ENCODE measurements around the gene TMBIM6. TPM values are rescaled to one million over a fixed set of nuclear protein-coding genes. Genes with fewer than 3 reads are reported as not detected.
"Not testable (repeated sequence)": the region's sequence is repeated elsewhere in the genome, so short reads cannot be mapped to it uniquely, and the experiment has no call there.

The TMBIM6 gene
- total RNA-seq, 1 experiment from 2014 or later = 525 TPM

DNA sequence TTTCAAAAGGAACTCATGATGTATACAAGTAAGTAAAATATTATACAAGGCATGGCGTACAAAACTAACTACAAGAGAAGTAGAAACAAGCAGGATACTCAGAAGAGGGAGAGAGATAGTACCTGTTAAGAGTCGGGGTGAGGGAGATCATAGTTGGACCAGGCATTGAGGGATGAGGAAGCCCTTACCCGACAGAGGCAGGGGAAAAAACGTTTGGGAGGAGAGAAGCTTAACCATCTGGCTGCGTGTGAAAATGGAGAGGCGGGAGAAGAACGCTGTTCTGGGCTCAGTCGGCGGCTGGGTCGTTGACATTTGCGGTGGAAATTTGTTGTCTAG lies 33.6 kb upstream of the TMBIM6 start:
- in situ Hi-C loops (cut with HindIII; ENCODE audit: low pct_unique_long_range_greater_than_20kb, low sequenced_read_pairs) (no loop called here), intact Hi-C loops (cut with micrococcal nuclease; ENCODE audit: unreplicated experiment) (loop anchor here (2.0 kb wide), 1 partner anchor 71 kb away; no protein-coding TSS in a partner anchor)
- DNase-seq (ENCODE audit: low read depth, low spot score) = no peak
- no peak for ATAC-seq
- no TSS peak for BruUV-seq (replicated peaks)
- no peaks in the 10 kb centered on the region for H3K9me3 ChIP-seq (ENCODE audit: control insufficient read depth, insufficient read depth, low read depth, low read length)
- CTCF ChIA-PET = interaction anchor here (0.5 to 0.9 kb wide), 3 partner anchors 64 to 162 kb away, joined by 3 to 8 read pairs (median 3); no protein-coding TSS in a partner anchor
- peaks cover 8% of the 10 kb centered on the region; the same call in 1 of the 2 replicates for H3K27me3 ChIP-seq (ENCODE audit: control insufficient read depth, insufficient read depth, low read length)
- no peak overlapping the region for H3K27ac ChIP-seq (ENCODE audit: low read length)
- POLR2A ChIA-PET = interaction anchor here (0.7 kb wide), 1 partner anchor 9 kb away, joined by 3 read pairs; no protein-coding TSS in a partner anchor
- no peaks in the 10 kb centered on the region for H3K36me3 ChIP-seq (ENCODE audit: control insufficient read depth, insufficient read depth, low read length)
- H3K4me3 ChIP-seq (ENCODE audit: low read depth in 2 of 2, low read length in 2 of 2) = peak overlapping the region in 1 of 2 experiments; percentile 2; a peak in 1 of 4 replicates
- TF ChIP-seq, protein P1, sequence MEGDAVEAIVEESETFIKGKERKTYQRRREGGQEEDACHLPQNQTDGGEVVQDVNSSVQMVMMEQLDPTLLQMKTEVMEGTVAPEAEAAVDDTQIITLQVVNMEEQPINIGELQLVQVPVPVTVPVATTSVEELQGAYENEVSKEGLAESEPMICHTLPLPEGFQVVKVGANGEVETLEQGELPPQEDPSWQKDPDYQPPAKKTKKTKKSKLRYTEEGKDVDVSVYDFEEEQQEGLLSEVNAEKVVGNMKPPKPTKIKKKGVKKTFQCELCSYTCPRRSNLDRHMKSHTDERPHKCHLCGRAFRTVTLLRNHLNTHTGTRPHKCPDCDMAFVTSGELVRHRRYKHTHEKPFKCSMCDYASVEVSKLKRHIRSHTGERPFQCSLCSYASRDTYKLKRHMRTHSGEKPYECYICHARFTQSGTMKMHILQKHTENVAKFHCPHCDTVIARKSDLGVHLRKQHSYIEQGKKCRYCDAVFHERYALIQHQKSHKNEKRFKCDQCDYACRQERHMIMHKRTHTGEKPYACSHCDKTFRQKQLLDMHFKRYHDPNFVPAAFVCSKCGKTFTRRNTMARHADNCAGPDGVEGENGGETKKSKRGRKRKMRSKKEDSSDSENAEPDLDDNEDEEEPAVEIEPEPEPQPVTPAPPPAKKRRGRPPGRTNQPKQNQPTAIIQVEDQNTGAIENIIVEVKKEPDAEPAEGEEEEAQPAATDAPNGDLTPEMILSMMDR (IDR thresholded peaks at IDR 0.05) = peak; percentile 29
- TF ChIP-seq SIN3A (IDR thresholded peaks at IDR 0.05; ENCODE audit: borderline replicate concordance, insufficient read depth, low read depth, low read length) = no peak
- peaks cover 16% of the 10 kb centered on the region for H3K4me1 ChIP-seq (ENCODE audit: control insufficient read depth, insufficient read depth, low read length)

DNA sequence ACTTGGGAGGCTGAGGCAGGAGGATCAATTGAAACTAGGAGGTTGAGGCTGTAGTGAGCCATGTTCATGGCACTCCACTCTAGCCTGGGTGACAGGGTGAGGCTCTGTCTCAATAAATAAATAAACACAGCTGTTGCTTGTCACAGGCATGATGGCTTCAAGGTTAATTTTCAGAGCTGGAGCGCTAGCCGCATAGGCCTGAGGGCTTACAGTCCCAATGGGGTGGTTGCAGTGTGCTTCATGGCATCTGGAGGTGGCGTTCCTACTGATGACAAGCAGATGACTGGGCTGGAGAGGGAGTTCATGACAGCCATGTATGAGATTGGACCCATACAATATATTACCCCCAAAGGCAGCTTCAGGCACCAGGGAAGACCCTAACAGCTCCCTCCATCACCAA lies 32.5 kb upstream of the TMBIM6 start:
- ATAC-seq (no peak), DNase-seq (ENCODE audit: low read depth, low spot score) (no peak)
- H3K27me3 ChIP-seq (ENCODE audit: control insufficient read depth, insufficient read depth, low read length) = peaks cover 8% of the 10 kb centered on the region; the same call in 1 of the 2 replicates
- ChIA-PET POLR2A (no interaction called here), CTCF (interaction anchor here (0.9 to 1.3 kb wide), 2 partner anchors 33 to 65 kb away, joined by 3 to 4 read pairs; partner anchors contain the start of gene TMBIM6)
- TF ChIP-seq, protein P2, sequence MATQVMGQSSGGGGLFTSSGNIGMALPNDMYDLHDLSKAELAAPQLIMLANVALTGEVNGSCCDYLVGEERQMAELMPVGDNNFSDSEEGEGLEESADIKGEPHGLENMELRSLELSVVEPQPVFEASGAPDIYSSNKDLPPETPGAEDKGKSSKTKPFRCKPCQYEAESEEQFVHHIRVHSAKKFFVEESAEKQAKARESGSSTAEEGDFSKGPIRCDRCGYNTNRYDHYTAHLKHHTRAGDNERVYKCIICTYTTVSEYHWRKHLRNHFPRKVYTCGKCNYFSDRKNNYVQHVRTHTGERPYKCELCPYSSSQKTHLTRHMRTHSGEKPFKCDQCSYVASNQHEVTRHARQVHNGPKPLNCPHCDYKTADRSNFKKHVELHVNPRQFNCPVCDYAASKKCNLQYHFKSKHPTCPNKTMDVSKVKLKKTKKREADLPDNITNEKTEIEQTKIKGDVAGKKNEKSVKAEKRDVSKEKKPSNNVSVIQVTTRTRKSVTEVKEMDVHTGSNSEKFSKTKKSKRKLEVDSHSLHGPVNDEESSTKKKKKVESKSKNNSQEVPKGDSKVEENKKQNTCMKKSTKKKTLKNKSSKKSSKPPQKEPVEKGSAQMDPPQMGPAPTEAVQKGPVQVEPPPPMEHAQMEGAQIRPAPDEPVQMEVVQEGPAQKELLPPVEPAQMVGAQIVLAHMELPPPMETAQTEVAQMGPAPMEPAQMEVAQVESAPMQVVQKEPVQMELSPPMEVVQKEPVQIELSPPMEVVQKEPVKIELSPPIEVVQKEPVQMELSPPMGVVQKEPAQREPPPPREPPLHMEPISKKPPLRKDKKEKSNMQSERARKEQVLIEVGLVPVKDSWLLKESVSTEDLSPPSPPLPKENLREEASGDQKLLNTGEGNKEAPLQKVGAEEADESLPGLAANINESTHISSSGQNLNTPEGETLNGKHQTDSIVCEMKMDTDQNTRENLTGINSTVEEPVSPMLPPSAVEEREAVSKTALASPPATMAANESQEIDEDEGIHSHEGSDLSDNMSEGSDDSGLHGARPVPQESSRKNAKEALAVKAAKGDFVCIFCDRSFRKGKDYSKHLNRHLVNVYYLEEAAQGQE (IDR thresholded peaks at IDR 0.05; ENCODE audit: insufficient read depth in 1 of 2, low read depth in 2 of 2, low read length in 1 of 2) = no peak
- TF ChIP-seq SIN3A (IDR thresholded peaks at IDR 0.05; ENCODE audit: borderline replicate concordance, insufficient read depth, low read depth, low read length) (no peak), TCF7L2 (IDR thresholded peaks at IDR 0.05; ENCODE audit: low read depth, low read length) (no peak), POLR2AphosphoS5 (IDR thresholded peaks at IDR 0.05; ENCODE audit: low read depth, low read length) (no peak)
- no peak overlapping the region for H3K4me3 ChIP-seq (ENCODE audit: low read depth in 2 of 2, low read length in 2 of 2)
- BruUV-seq (replicated peaks) = no TSS peak
- intact Hi-C loops (cut with micrococcal nuclease; ENCODE audit: unreplicated experiment) (no loop called here), in situ Hi-C loops (cut with HindIII; ENCODE audit: low pct_unique_long_range_greater_than_20kb, low sequenced_read_pairs) (no loop called here)
- no peaks in the 10 kb centered on the region for H3K9me3 ChIP-seq (ENCODE audit: control insufficient read depth, insufficient read depth, low read depth, low read length)
- H3K4me1 ChIP-seq (ENCODE audit: control insufficient read depth, insufficient read depth, low read length) = peaks cover 13% of the 10 kb centered on the region
- H3K36me3 ChIP-seq (ENCODE audit: control insufficient read depth, insufficient read depth, low read length) = no peaks in the 10 kb centered on the region
- H3K27ac ChIP-seq (ENCODE audit: low read length) = no peak overlapping the region

DNA sequence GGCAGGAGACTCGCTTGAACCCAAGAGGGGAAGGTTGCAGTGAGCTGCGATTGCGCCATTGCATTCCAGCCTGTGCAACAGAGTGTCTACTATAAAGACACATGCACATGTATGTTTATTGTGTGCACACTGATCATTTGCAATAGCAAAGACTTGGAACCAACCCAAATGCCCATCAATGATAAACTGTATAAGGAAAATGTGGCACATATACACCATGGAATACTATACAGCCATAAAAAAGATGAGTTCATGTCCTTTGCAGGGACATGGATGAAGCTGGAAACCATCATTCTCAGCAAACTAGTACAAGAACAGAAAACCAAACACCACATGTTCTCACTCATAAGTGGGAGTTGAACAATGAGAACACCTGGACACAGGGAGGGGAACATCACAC lies 27.4 kb upstream of the TMBIM6 start:
- not testable (repeated sequence) for H3K4me3 ChIP-seq (ENCODE audit: low read depth in 2 of 2, low read length in 2 of 2)
- H3K27me3 ChIP-seq (ENCODE audit: control insufficient read depth, insufficient read depth, low read length) = peaks cover 12% of the 10 kb centered on the region; the same call in 1 of the 2 replicates

More for the DNA sequence above, 27.4 kb upstream of the TMBIM6 start:
- H3K4me1 ChIP-seq (ENCODE audit: control insufficient read depth, insufficient read depth, low read length); in situ Hi-C loops (cut with HindIII; ENCODE audit: low pct_unique_long_range_greater_than_20kb, low sequenced_read_pairs); ATAC-seq; BruUV-seq (replicated peaks); intact Hi-C loops (cut with micrococcal nuclease; ENCODE audit: unreplicated experiment); CTCF ChIA-PET; H3K36me3 ChIP-seq (ENCODE audit: control insufficient read depth, insufficient read depth, low read length); POLR2A ChIA-PET; H3K27ac ChIP-seq (ENCODE audit: low read length); H3K9me3 ChIP-seq (ENCODE audit: control insufficient read depth, insufficient read depth, low read depth, low read length); DNase-seq (ENCODE audit: low read depth, low spot score): not testable (repeated sequence)
